Astrocyte of the spinal cord (primary cell): ENCODE results near the gene C3orf33.
A peak's percentile ranks its signal among the peaks of the same experiment; 100 is the strongest.

Experiments used
- DNase-seq: peaks from one replicate; pipeline ENCODE4 v3.0.0; 2011; ENCODE audit warnings: low read depth, low spot score
- H3K4me3 ChIP-seq: 2 replicates; pipeline ENCODE4 v1.5.1; 2011; ENCODE audit warnings: low read depth, mild to moderate bottlenecking, low read length, moderate library complexity
- in situ Hi-C: cut with HindIII; loops from 2 replicates; pipeline ENCODE4 v1.10.0; 2017; ENCODE audit warnings: low sequenced_read_pairs
- TF ChIP-seq, protein P1 (sequence below): IDR thresholded peaks from 2 replicates; pipeline ENCODE4 v1.5.1; 2012; ENCODE audit warnings: low read depth, mild to moderate bottlenecking, low read length, inconsistent platforms

C3orf33 gene

GRCh38 chr3:155766206-155766605, 39.9 kb downstream of the C3orf33 start:
- DNase-seq: no peak
- no peak overlapping the region for H3K4me3 ChIP-seq
- in situ Hi-C loops: no loop called here
- TF ChIP-seq, protein P1, sequence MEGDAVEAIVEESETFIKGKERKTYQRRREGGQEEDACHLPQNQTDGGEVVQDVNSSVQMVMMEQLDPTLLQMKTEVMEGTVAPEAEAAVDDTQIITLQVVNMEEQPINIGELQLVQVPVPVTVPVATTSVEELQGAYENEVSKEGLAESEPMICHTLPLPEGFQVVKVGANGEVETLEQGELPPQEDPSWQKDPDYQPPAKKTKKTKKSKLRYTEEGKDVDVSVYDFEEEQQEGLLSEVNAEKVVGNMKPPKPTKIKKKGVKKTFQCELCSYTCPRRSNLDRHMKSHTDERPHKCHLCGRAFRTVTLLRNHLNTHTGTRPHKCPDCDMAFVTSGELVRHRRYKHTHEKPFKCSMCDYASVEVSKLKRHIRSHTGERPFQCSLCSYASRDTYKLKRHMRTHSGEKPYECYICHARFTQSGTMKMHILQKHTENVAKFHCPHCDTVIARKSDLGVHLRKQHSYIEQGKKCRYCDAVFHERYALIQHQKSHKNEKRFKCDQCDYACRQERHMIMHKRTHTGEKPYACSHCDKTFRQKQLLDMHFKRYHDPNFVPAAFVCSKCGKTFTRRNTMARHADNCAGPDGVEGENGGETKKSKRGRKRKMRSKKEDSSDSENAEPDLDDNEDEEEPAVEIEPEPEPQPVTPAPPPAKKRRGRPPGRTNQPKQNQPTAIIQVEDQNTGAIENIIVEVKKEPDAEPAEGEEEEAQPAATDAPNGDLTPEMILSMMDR: no peak

DNA sequence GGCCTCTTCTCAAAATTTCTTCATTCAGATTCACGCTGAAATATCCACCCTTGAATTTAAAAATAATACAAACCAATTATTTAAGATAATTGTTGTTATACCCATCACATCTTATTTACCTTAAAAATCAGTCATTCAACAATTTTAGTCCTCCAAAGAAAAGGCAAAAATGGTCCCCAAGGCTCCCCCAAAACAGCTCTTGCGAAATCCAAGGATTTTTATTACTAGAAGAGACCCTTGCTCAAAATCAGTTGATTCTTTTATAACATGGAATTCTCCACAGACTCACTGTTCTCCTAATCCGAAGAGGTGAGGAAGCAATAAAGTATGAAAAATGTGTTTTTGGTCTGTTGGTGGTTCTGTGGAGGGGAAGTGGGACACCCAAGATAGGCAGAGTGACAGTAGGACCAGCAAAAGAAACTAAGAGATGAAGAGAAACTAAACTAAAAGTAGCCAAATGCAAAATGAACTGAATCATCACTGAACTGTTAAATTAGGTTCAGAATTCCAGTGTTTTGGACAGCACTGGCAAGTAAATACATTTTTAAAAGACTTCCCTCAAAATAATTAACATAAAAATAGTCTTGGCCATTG, 42.1 kb downstream of the C3orf33 start:
- in situ Hi-C loops: no loop called here
- no peak overlapping the region for H3K4me3 ChIP-seq
- TF ChIP-seq, protein P1: no peak
- DNase-seq: no peak

- TF ChIP-seq, protein P1: no peak
- in situ Hi-C loops: no loop called here
- no peak for DNase-seq
Observed at GRCh38 chr3:155760653-155761052, 45.4 kb downstream of the C3orf33 start.

DNA sequence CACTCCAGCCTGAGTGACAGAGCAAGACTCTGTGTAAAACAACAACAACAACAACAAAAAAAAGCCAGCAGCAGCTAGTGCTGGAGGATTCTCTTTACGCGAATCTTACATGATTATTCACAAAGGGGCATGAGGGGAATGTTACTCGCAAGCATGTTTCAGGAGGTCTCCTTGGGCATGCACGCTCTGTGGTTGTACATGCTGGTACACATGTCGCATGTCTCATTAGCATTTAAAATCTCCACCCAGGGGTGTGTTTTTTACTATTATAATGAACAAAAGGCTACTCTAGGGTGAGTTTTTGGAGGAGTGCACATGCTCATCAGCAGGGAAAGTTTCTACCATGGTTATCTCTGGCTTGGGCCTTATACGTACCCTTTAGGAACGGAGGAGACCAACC, 48.5 kb downstream of the C3orf33 start:
- in situ Hi-C loops: no loop called here
- DNase-seq: no peak
- TF ChIP-seq, protein P1: no peak
- H3K4me3 ChIP-seq: no peak overlapping the region

More at GRCh38 chr3:155760653-155761052, 45.4 kb downstream of the C3orf33 start:
- H3K4me3 ChIP-seq: no peak overlapping the region

DNA sequence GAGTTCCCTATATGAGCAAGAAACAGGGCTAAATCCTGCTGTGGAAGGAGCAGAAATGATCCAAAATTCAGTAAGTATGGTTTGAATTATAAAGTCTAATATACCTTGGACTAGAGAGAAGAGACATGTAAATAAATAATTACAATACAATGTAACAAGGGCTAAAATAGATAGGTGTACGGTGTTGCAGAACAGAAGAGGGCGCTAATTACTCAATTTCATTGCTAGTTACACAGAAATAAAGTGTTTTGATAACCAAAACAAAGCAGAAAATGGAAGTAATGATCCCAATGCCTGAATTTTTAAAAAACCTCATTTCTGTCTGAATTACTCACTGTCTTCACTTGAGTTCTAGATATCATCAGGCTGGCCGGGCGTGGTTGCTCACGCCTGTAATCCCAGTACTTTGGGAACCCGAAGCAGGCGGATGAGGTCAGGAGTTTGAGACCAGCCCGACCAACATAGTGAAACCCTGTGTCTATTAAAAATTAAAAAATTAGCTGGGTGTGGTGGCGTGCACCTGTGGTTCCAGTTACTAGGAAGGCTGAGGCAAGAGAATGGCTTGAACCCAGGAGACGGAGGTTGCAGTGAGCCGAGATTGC, 52.9 kb downstream of the C3orf33 start:
- in situ Hi-C loops: no loop called here
- H3K4me3 ChIP-seq: no peak overlapping the region
- TF ChIP-seq, protein P1: peak; percentile 47
- DNase-seq: peak; percentile 23

DNA sequence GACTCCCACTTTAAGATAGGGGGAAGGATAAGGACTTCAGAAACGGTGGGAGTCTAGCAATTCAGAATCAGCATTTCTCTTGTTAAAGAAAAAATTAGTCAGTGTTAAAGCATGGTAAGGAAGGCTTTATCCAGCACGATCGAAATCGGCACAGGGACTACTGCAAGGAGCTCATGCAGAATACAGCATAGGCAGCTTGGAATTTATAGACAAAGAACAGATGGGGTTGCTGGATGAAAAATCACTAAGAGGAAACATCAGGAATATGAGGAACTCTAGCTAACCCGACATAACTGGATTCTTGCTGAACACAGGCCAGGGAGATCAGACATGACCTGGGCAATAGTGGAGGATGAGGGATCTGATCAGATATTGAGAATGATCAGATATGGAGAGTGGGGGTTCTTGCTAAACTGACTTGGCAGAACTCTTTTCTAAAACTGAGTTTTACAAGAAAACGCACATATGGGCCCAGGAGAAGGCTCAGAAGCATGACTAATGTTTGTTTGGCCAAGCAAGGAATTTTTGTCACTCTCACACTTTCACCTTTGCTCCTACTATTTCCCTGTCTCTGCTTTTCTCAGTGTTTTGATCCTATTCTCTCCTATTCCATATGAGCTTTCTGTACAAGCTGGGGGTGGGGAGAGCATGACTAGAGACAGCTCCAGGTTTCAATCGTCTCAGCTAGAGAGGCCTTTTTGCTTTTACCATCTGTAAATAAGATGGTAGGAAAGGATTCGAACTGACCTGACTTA, 57.3 kb downstream of the C3orf33 start:
- H3K4me3 ChIP-seq: no peak overlapping the region
- DNase-seq: no peak
- TF ChIP-seq, protein P1: no peak
- in situ Hi-C loops: no loop called here
